Neural cell (in vitro differentiated cells): ENCODE data around the gene RCAN3. TPM values are rescaled to one million over a fixed set of nuclear protein-coding genes. Genes with fewer than 3 reads are reported as not detected.

Experiments
- H2AFZ ChIP-seq: fragments of 200-600, 300-800 bp; sonication (generic), shearing (Covaris generic); 2 replicates; pipeline ENCODE4 v1.6.0; 2014; ENCODE audit warnings: low read depth, mild to moderate bottlenecking, antibody characterized with exemption, low read length, moderate library complexity
- H3F3A ChIP-seq: fragments of 200-600 bp; shearing (Covaris generic); 2 replicates; pipeline ENCODE4 v1.6.1; 2016; ENCODE audit warnings: mild to moderate bottlenecking, moderate library complexity, mixed read lengths, antibody characterized with exemption, low read length; ENCODE audit not compliant: insufficient read depth, poor library complexity, severe bottlenecking
- H3K27ac ChIP-seq: fragments of 200-600, 300-800 bp; sonication (generic), shearing (Covaris generic); 2 replicates; pipeline ENCODE4 v1.5.1; 2014; ENCODE audit warnings: mild to moderate bottlenecking, low read length, moderate library complexity
- H3K27me3 ChIP-seq: fragments of 300-800, 200-600 bp; sonication (generic), shearing (Covaris generic); 2 replicates; pipeline ENCODE4 v1.6.0; 2014; ENCODE audit warnings: mild to moderate bottlenecking, low read depth, low read length, moderate library complexity; ENCODE audit not compliant: insufficient read depth
- H3K36me3 ChIP-seq: fragments of 300-800, 200-600 bp; sonication (generic), shearing (Covaris generic); 2 replicates; pipeline ENCODE4 v1.5.1; 2014; ENCODE audit warnings: mild to moderate bottlenecking, antibody characterized with exemption, low read length, moderate library complexity; ENCODE audit not compliant: insufficient read depth
- H3K4me2 ChIP-seq: fragments of 300-800, 200-600 bp; sonication (generic), shearing (Covaris generic); 2 replicates; pipeline ENCODE4 v1.6.0; 2014; ENCODE audit warnings: mild to moderate bottlenecking, low read length
- H3K4me3 ChIP-seq: fragments of 300-800, 200-600 bp; sonication (generic), shearing (Covaris generic); 2 replicates; pipeline ENCODE4 v1.5.1; 2014; ENCODE audit warnings: mild to moderate bottlenecking, low read length, moderate library complexity
- H3K79me2 ChIP-seq: fragments of 200-600 bp; shearing (Covaris generic); replicated peaks from 2 replicates; pipeline ENCODE4 v1.6.0; 2014; ENCODE audit warnings: mild to moderate bottlenecking, low read length, moderate library complexity; ENCODE audit not compliant: insufficient read depth
- H3K9ac ChIP-seq: fragments of 300-800, 200-600 bp; sonication (generic), shearing (Covaris generic); 2 replicates; pipeline ENCODE4 v1.6.1; 2016; ENCODE audit warnings: mild to moderate bottlenecking, low read length, mixed read lengths
- H3K9me2 ChIP-seq: fragments of 200-600 bp; shearing (Covaris generic); 2 replicates; pipeline ENCODE4 v1.6.1; 2016; ENCODE audit warnings: mild to moderate bottlenecking, low read length, mixed read lengths; ENCODE audit not compliant: insufficient read depth
- H3K9me3 ChIP-seq: fragments of 200-600, 300-800 bp; sonication (generic), shearing (Covaris generic); 2 replicates; pipeline ENCODE4 v1.6.1; 2016; ENCODE audit warnings: mild to moderate bottlenecking, mixed run types, low read length, moderate library complexity, mixed read lengths
- H4K20me1 ChIP-seq: fragments of 200-600 bp; shearing (Covaris generic); 2 replicates; pipeline ENCODE4 v1.6.1; 2016; ENCODE audit warnings: mild to moderate bottlenecking, mixed run types; ENCODE audit not compliant: insufficient read depth
- CTCF ChIP-seq: fragments of 450-650 bp; IDR thresholded peaks from 2 replicates; pipeline ENCODE4 v1.5.1; 2014; ENCODE audit warnings: antibody characterized with exemption, mild to moderate bottlenecking, moderate library complexity; ENCODE audit not compliant: poor library complexity, severe bottlenecking
- EP300 ChIP-seq: fragments of 450-650 bp; conservative IDR thresholded peaks from 2 replicates; pipeline ENCODE4 v1.6.1; 2014; ENCODE audit warnings: antibody characterized with exemption, mild to moderate bottlenecking, moderate library complexity; ENCODE audit not compliant: poor library complexity, severe bottlenecking
- EZH2 ChIP-seq: fragments of 200-600, 300-800 bp; shearing (Covaris generic), sonication (generic); IDR thresholded peaks from 2 replicates; pipeline ENCODE4 v1.6.1; 2014; ENCODE audit warnings: antibody characterized with exemption, low read length, borderline replicate concordance, mild to moderate bottlenecking; ENCODE audit not compliant: insufficient read depth, poor library complexity, severe bottlenecking
- MXI1 ChIP-seq: fragments of 450-650 bp; conservative IDR thresholded peaks from 2 replicates; pipeline ENCODE4 v1.6.1; 2014; ENCODE audit warnings: antibody characterized with exemption, mild to moderate bottlenecking; ENCODE audit not compliant: poor library complexity, severe bottlenecking
- POLR2AphosphoS5 ChIP-seq: IDR thresholded peaks from 2 replicates; pipeline ENCODE4 v1.6.1; 2012
- RAD21 ChIP-seq: fragments of 450-650 bp; conservative IDR thresholded peaks from 2 replicates; pipeline ENCODE4 v1.6.1; 2014; ENCODE audit warnings: antibody characterized with exemption, mild to moderate bottlenecking, moderate library complexity
- REST ChIP-seq: IDR thresholded peaks from 2 replicates; pipeline ENCODE4 v1.6.1; 2012; ENCODE audit warnings: borderline replicate concordance
- SMC3 ChIP-seq: fragments of 450-650 bp; conservative IDR thresholded peaks from 2 replicates; pipeline ENCODE4 v1.6.1; 2014; ENCODE audit warnings: antibody characterized with exemption, mild to moderate bottlenecking, moderate library complexity; ENCODE audit not compliant: poor library complexity
- TAF1 ChIP-seq: IDR thresholded peaks from 2 replicates; pipeline ENCODE4 v1.6.1; 2012; ENCODE audit warnings: low read depth
- polyA plus RNA-seq: library from polyadenylated mRNA; depleted of rRNA; stranded (reverse); fragments of >200 nt; gene quantifications from 2 replicates; pipeline ENCODE4 v1.2.3, GENCODE V29; 2014

The RCAN3 gene
- polyA plus RNA-seq, 1 donor from 2014 or later: 31.4 TPM

- H3K9me2 ChIP-seq: no peaks in the 10 kb centered on the region
- no peaks in the 10 kb centered on the region for H3K36me3 ChIP-seq
- no peak overlapping the region for H3K9ac ChIP-seq
- peak overlapping the region; percentile 2 for H3K27ac ChIP-seq
- no peaks in the 10 kb centered on the region for H4K20me1 ChIP-seq
- TF ChIP-seq POLR2AphosphoS5: no peak
- no peak for TF ChIP-seq EP300
- TF ChIP-seq RAD21: no peak
- no peak for TF ChIP-seq REST
- TF ChIP-seq MXI1: no peak
- no peaks in the 10 kb centered on the region for H3K79me2 ChIP-seq
- peak overlapping the region; percentile 40 for H3K4me3 ChIP-seq
- H3K27me3 ChIP-seq: no peaks in the 10 kb centered on the region
- H2AFZ ChIP-seq: peak overlapping the region; percentile 28
- no peaks in the 10 kb centered on the region for H3F3A ChIP-seq
- peak overlapping the region; percentile 9 for H3K4me2 ChIP-seq
- no peaks in the 10 kb centered on the region for H3K9me3 ChIP-seq
Measured at GRCh38 chr1:24463776-24464735, 38.6 kb upstream of the RCAN3 start.

- Histone ChIP-seq H4K20me1 (no peaks in the 10 kb centered on the region), H3K27me3 (no peaks in the 10 kb centered on the region), H2AFZ (no peak overlapping the region), H3K9me3 (no peaks in the 10 kb centered on the region), H3K9ac (no peak overlapping the region), H3K9me2 (no peaks in the 10 kb centered on the region), H3K79me2 (no peaks in the 10 kb centered on the region), H3K36me3 (no peaks in the 10 kb centered on the region), H3K4me2 (no peak overlapping the region), H3K4me3 (no peak overlapping the region), H3F3A (no peaks in the 10 kb centered on the region), H3K27ac (no peak overlapping the region)
- no peak for TF ChIP-seq EZH2
- no peak for TF ChIP-seq SMC3
- TF ChIP-seq POLR2AphosphoS5: no peak
- TF ChIP-seq RAD21: no peak
- TF ChIP-seq MXI1: no peak
- TF ChIP-seq CTCF: no peak
- no peak for TF ChIP-seq REST
- no peak for TF ChIP-seq TAF1
- no peak for TF ChIP-seq EP300
Measured at GRCh38 chr1:24465099-24465498, 37.5 kb upstream of the RCAN3 start.
